GM12878 (cell line): ENCODE measurements around the gene SYN1. TPM values are rescaled to one million over a fixed set of nuclear protein-coding genes. Genes with fewer than 3 reads are reported as not detected.

Experiments
- ATAC-seq: fragments of 200-7000 bp; cut with Tn5 transposase; 3 replicates; pipeline ENCODE4 v1.9.1; 2020; ENCODE audit warnings: mild to moderate bottlenecking, moderate library complexity
- BruUV-seq: library from RNA; stranded (reverse); fragments of 400-500 nt; replicated peaks from 2 replicates; lab custom pipeline; 2021; lab: Mats Ljungman, UMichigan
- CTCF ChIA-PET: fragments of 300-600 bp; sonication (Branson Sonifier 250); formaldehyde crosslinking; extraction: SDS; loops from one replicate; lab custom pipeline; 2021; ENCODE audit warnings: inconsistent platforms; lab: Yijun Ruan, JAX
- POLR2A ChIA-PET: fragments of 350-600 bp; formaldehyde crosslinking; extraction: SDS; loops from one replicate; lab custom pipeline; 2021; ENCODE audit warnings: inconsistent platforms; lab: Charles Lee
- RAD21 ChIA-PET: fragments of 300-600 bp; sonication (Branson Sonifier 250); formaldehyde crosslinking; loops from one replicate; lab custom pipeline; 2023; ENCODE audit warnings: antibody characterized with exemption; ENCODE audit not compliant: unreplicated experiment; lab: Charles Lee
- SMC1A ChIA-PET: fragments of 300-600 bp; sonication (Branson Sonifier 250); formaldehyde crosslinking; loops from one replicate; lab custom pipeline; 2023; ENCODE audit not compliant: unreplicated experiment, uncharacterized antibody; lab: Charles Lee
- DNase-seq: peaks from one replicate; pipeline ENCODE4 v3.0.0-alpha.2; 2011; ENCODE audit warnings: low read depth, low spot score
- FAIRE-seq: peaks from 3 replicates; lab custom pipeline; 2011; peaks lifted over from hg19 to GRCh38; lab: Jason Lieb, UNC
- H2AFZ ChIP-seq: 2 replicates; pipeline ENCODE4 v1.6.0; 2011; ENCODE audit warnings: low read depth, low read length, control low read depth; ENCODE audit not compliant: control insufficient read depth
- H3K27ac ChIP-seq: 2 replicates; pipeline ENCODE4 v1.5.1; 2011; ENCODE audit warnings: control low read depth; ENCODE audit not compliant: control insufficient read depth, insufficient read depth
- H3K27me3 ChIP-seq, 2 experiments: replicated peaks in 1 of 2; 2 replicates each; pipeline versions ENCODE4 v1.6.0 to v1.6.1; 2011; ENCODE audit warnings: low read length in 1 of 2; ENCODE audit not compliant: control insufficient read depth in 2 of 2, insufficient read depth in 2 of 2
- H3K36me3 ChIP-seq, 2 experiments: 2 replicates each; pipeline ENCODE4 v1.5.1; 2011; ENCODE audit warnings: low read length in 1 of 2; ENCODE audit not compliant: control insufficient read depth in 2 of 2, insufficient read depth in 2 of 2
- H3K4me1 ChIP-seq: 2 replicates; pipeline ENCODE4 v1.6.1; 2011; ENCODE audit warnings: mild to moderate bottlenecking, low read length, moderate library complexity, mixed read lengths; ENCODE audit not compliant: control insufficient read depth, insufficient read depth
- H3K4me2 ChIP-seq: 2 replicates; pipeline ENCODE4 v1.6.0; 2011; ENCODE audit warnings: control low read depth; ENCODE audit not compliant: control insufficient read depth, insufficient read depth
- H3K4me3 ChIP-seq: fragments of 200-600 bp; sonication (generic); 2 replicates; pipeline ENCODE4 v1.5.1; 2016
- H3K79me2 ChIP-seq: 2 replicates; pipeline ENCODE4 v1.6.0; 2011; ENCODE audit warnings: low read length; ENCODE audit not compliant: control insufficient read depth, insufficient read depth
- H3K9ac ChIP-seq: 2 replicates; pipeline ENCODE4 v1.8.0; 2011; ENCODE audit warnings: low read length, control low read depth, mixed read lengths; ENCODE audit not compliant: control insufficient read depth, insufficient read depth
- H3K9me3 ChIP-seq: replicated peaks from 3 replicates; pipeline ENCODE4 v1.5.1; 2011; ENCODE audit warnings: mild to moderate bottlenecking, low read length; ENCODE audit not compliant: control insufficient read depth, insufficient read depth
- H4K20me1 ChIP-seq: 2 replicates; pipeline ENCODE4 v1.6.0; 2011; ENCODE audit not compliant: control insufficient read depth, insufficient read depth
- CHD4 ChIP-seq: fragments of 200-600 bp; sonication (generic); IDR thresholded peaks from 2 replicates; pipeline ENCODE4 v1.6.1; 2016; ENCODE audit warnings: mild to moderate bottlenecking
- CTCF ChIP-seq, 3 experiments: IDR thresholded peaks in 2 of 3; conservative IDR thresholded peaks in 1 of 3; 2 replicates each; pipeline ENCODE4 v1.5.1; 2011; ENCODE audit warnings: low read depth in 3 of 3, low read length in 3 of 3, mild to moderate bottlenecking in 3 of 3, control low read depth in 2 of 3, moderate library complexity in 2 of 3, inconsistent platforms in 1 of 3, mixed read lengths in 1 of 3; ENCODE audit not compliant: control insufficient read depth in 2 of 3, insufficient read depth in 1 of 3; ENCODE audit errors: extremely low read depth in 1 of 3
- HDGF ChIP-seq: fragments of 450-650 bp; IDR thresholded peaks from 2 replicates; pipeline ENCODE4 v1.6.1; 2016; ENCODE audit warnings: antibody characterized with exemption
- PAX8 ChIP-seq: fragments of 450-650 bp; IDR thresholded peaks from 2 replicates; pipeline ENCODE4 v1.6.1; 2017; ENCODE audit warnings: mild to moderate bottlenecking, moderate library complexity
- PKNOX1 ChIP-seq: fragments of 450-650 bp; IDR thresholded peaks from 2 replicates; pipeline ENCODE4 v1.6.1; 2016; ENCODE audit warnings: mild to moderate bottlenecking
- RAD21 ChIP-seq: IDR thresholded peaks from 2 replicates; pipeline ENCODE4 v1.6.1; 2011; ENCODE audit warnings: mild to moderate bottlenecking, low read depth, low read length, moderate library complexity; ENCODE audit not compliant: insufficient read depth
- SMC3 ChIP-seq: IDR thresholded peaks from 2 replicates; pipeline ENCODE4 v1.6.1; 2011; ENCODE audit warnings: low read length, improper control_type of control experiment, borderline replicate concordance
- ZBTB40 ChIP-seq: fragments of 450-650 bp; IDR thresholded peaks from 2 replicates; pipeline ENCODE4 v1.6.1; 2016; ENCODE audit warnings: mild to moderate bottlenecking, moderate library complexity, borderline replicate concordance
- ZNF687 ChIP-seq: fragments of 450-650 bp; IDR thresholded peaks from 2 replicates; pipeline ENCODE4 v1.6.1; 2017; ENCODE audit warnings: mild to moderate bottlenecking, moderate library complexity
- WGBS: methylation state at CpG from one replicate; pipeline ENCODE4 v1.1.6; 2016; ENCODE audit warnings: low lambda C conversion rate; ENCODE audit not compliant: insufficient replicate concordance, insufficient coverage; ENCODE audit errors: missing lambda C conversion rate; 5-methylcytosine and 5-hydroxymethylcytosine counted together
- in situ Hi-C: fragments of 300-500 bp; cut with MboI; formaldehyde crosslinking; loops from 9 replicates; pipeline ENCODE4 v1.14.3; 2018; ENCODE audit warnings: mixed read lengths
- intact Hi-C: fragments of 100-400 bp; cut with micrococcal nuclease; formaldehyde crosslinking; loops from one replicate; pipeline ENCODE4 v1.14.2; 2022; ENCODE audit not compliant: unreplicated experiment
- polyA plus RNA-seq, 11 experiments: library from polyadenylated mRNA; depleted of rRNA in 4 of 11; unstranded in 6 of 11; stranded (reverse) in 5 of 11; fragments of >200 nt; fragmentation: Nextera tagmentation in 4 of 11; fragmentation: Illumina TruSeq in 1 of 11; extraction: Ambion mirVana in 4 of 11; extraction: Trizol in 1 of 11; gene quantifications; 1 replicate in 1 of 11; 2 replicates in 10 of 11; pipeline versions ENCODE4 v1.2.1 to v1.2.3, GENCODE V29; 2011 to 2016; ENCODE audit warnings: inconsistent platforms in 2 of 11, missing spikeins in 2 of 11, low read depth in 1 of 11
- total RNA-seq, 4 experiments: library from RNA; depleted of rRNA in 3 of 4; stranded (reverse); fragments of >200 nt in 3 of 4; fragmentation: Illumina TruSeq in 1 of 4; extraction: Trizol in 1 of 4; gene quantifications; 2 replicates each; pipeline versions ENCODE4 v1.2.1 to v1.2.3, GENCODE V29; 2013 to 2021

Gene SYN1
- total and polyA plus RNA-seq, 10 of the 15 experiments (the other 5 are each of a cell fraction or from before 2014, with no cell fraction given): 0.09 to 0.57 (median 0.16) TPM; not detected in 3

GRCh38 chrX:47644557-47645091 lies 25.0 kb upstream of the SYN1 start:
- Histone ChIP-seq H3K9ac (no peak overlapping the region), H3K27me3 (no peaks in the 10 kb centered on the region), H3K9me3 (peaks cover 2% of the 10 kb centered on the region; the same call in 2 of the 3 replicates), H3K4me2 (0 out of 2 replicates have a peak overlapping the region, but pooled peaks have one; percentile 27), H4K20me1 (no peaks in the 10 kb centered on the region), H2AFZ (no peak overlapping the region), H3K36me3 (peaks cover 0 to 4% of the 10 kb centered on the region in 2 experiments; a peak in 3 of 4 replicates), H3K27ac (no peak overlapping the region), H3K4me1 (no peaks in the 10 kb centered on the region; the same call in 1 of the 2 replicates), H3K4me3 (no peak overlapping the region), H3K79me2 (peaks cover 24% of the 10 kb centered on the region)
- TF ChIP-seq RAD21 (peak; percentile 19; the same call in 1 of the 2 replicates), PAX8 (no peak), ZBTB40 (no peak), CTCF (IDR thresholded peaks at IDR 0.05 in 2 of 3, conservative IDR thresholded peaks at IDR 0.05 in 1 of 3; ENCODE audit: control insufficient read depth in 2 of 3, extremely low read depth in 1 of 3, insufficient read depth in 1 of 3, low read depth in 3 of 3, low read length in 3 of 3) (peak; percentile 39 to 59 (median 51); a peak in 4 of 6 replicates), ZNF687 (no peak), CHD4 (no peak), PKNOX1 (0 out of 2 replicates have a peak, but pooled peaks have one; percentile 25), SMC3 (peak; percentile 43; the same call in 1 of the 2 replicates), HDGF (peak; percentile 80)
- ChIA-PET CTCF (interaction anchor here (0.6 to 3.4 kb wide), 20 partner anchors 12 to 199 kb away, joined by 3 to 16 read pairs (median 4); partner anchors contain the start of gene CFP), POLR2A (interaction anchor here (0.6 to 1.6 kb wide), 4 partner anchors 11 to 146 kb away, joined by 4 to 6 read pairs (median 5); no protein-coding TSS in a partner anchor), SMC1A (interaction anchor here (0.7 to 2.0 kb wide), 7 partner anchors 11 to 105 kb away, joined by 3 to 9 read pairs (median 4); partner anchors contain the start of genes CFP and TIMP1), RAD21 (interaction anchor here (0.6 to 1.8 kb wide), 7 partner anchors 10 to 139 kb away, joined by 3 to 6 read pairs (median 4); no protein-coding TSS in a partner anchor)
- FAIRE-seq: no peak
- in situ Hi-C loops (loop anchor here (10.0 kb wide), 2 partner anchors 80 to 430 kb away; partner anchors contain the start of genes ARAF and CDK16), intact Hi-C loops (loop anchor here (2.0 kb wide), 2 partner anchors 82 to 454 kb away; no protein-coding TSS in a partner anchor)
- peak; percentile 90 for ATAC-seq
- BruUV-seq: no TSS peak
- DNase-seq: no peak
- WGBS: 55% methylated on average over 12 of the region's 12 CpGs
